ENCODE results near the gene PRKAR1B.

PRKAR1B gene

GRCh38 chr7:506391-506831, 220.7 kb downstream of the PRKAR1B start (continued):
- TF ChIP-seq ZNF416 (tag by site-specific recombination; IDR thresholded peaks at IDR 0.05) = no peak
- no peak for TF ChIP-seq ZNF664 (tag by site-specific recombination; IDR thresholded peaks at IDR 0.05)
- no peak for TF ChIP-seq ZBTB8A (tag by site-specific recombination; IDR thresholded peaks at IDR 0.05)
- no peak for TF ChIP-seq ZNF48 (tag by site-specific recombination; IDR thresholded peaks at IDR 0.05)
- no peak for TF ChIP-seq ZNF324 (tag by site-specific recombination; IDR thresholded peaks at IDR 0.05)
- no peak for TF ChIP-seq ZNF391 (tag by site-specific recombination; IDR thresholded peaks at IDR 0.05; ENCODE audit: borderline replicate concordance, low read depth)
- TF ChIP-seq ATF2 (tag by site-specific recombination; IDR thresholded peaks at IDR 0.05; ENCODE audit: low read depth) = no peak
- TF ChIP-seq ZNF530 (tag by site-specific recombination; IDR thresholded peaks at IDR 0.05; ENCODE audit: low read depth) = no peak

- H3K4me1 ChIP-seq (ENCODE audit: control insufficient read depth, insufficient read depth, low read length) = no peaks in the 10 kb centered on the region
- H3K27ac ChIP-seq (ENCODE audit: extremely low read depth, low read depth, low read length) = no peak overlapping the region
- TF ChIP-seq MYNN (tag by site-specific recombination; IDR thresholded peaks at IDR 0.05; ENCODE audit: borderline replicate concordance) (no peak), ZNF660 (tag by site-specific recombination; IDR thresholded peaks at IDR 0.05) (no peak), SALL2 (tag by site-specific recombination; IDR thresholded peaks at IDR 0.05; ENCODE audit: borderline replicate concordance) (no peak), ZNF776 (tag by site-specific recombination; IDR thresholded peaks at IDR 0.05; ENCODE audit: borderline replicate concordance) (no peak), ZNF16 (tag by site-specific recombination; IDR thresholded peaks at IDR 0.05; ENCODE audit: low read depth) (no peak), ZNF280D (tag by site-specific recombination; IDR thresholded peaks at IDR 0.05) (no peak), ZNF558 (tag by site-specific recombination; IDR thresholded peaks at IDR 0.05) (no peak), PRDM6 (tag by site-specific recombination; IDR thresholded peaks at IDR 0.05) (no peak), OSR2 (tag by site-specific recombination; IDR thresholded peaks at IDR 0.05) (no peak), ZNF433 (tag by site-specific recombination; IDR thresholded peaks at IDR 0.05; ENCODE audit: low read depth) (no peak), ZNF473 (tag by site-specific recombination; IDR thresholded peaks at IDR 0.05) (no peak), ZNF549 (tag by site-specific recombination; IDR thresholded peaks at IDR 0.05) (no peak), ZBTB26 (tag by site-specific recombination; optimal IDR thresholded peaks at IDR 0.05) (no peak), ZNF555 (tag by site-specific recombination; conservative IDR thresholded peaks at IDR 0.05) (no peak), ZFP69B (tag by site-specific recombination; IDR thresholded peaks at IDR 0.05) (no peak), ZNF488 (tag by site-specific recombination; IDR thresholded peaks at IDR 0.05) (no peak), TCF7L2 (IDR thresholded peaks at IDR 0.05; ENCODE audit: borderline replicate concordance, low read depth, low read length) (no peak)
- H3K36me3 ChIP-seq (ENCODE audit: control insufficient read depth in 2 of 2, insufficient read depth in 1 of 2, low read length in 2 of 2) = peaks cover 4 to 38% of the 10 kb centered on the region in 2 experiments; a peak in 2 of 3 replicates
- ChIA-PET CTCF (no interaction called here), POLR2A (no interaction called here)
- H3K4me3 ChIP-seq (ENCODE audit: low read depth, low read length) = no peak overlapping the region
- no peaks in the 10 kb centered on the region for H3K9me3 ChIP-seq (ENCODE audit: control insufficient read depth, insufficient read depth, low read depth, low read length)
These were observed 221.9 kb downstream of the PRKAR1B start for GRCh38 chr7:505171-505570.
